GM12874 (cell line): ENCODE results near the gene KCNF1.

ENCODE experiments used
- TF ChIP-seq, protein P1 (sequence below): IDR thresholded peaks from 2 replicates; pipeline ENCODE4 v1.5.1; 2011; ENCODE audit warnings: low read depth, mild to moderate bottlenecking, control low read depth, low read length, moderate library complexity; ENCODE audit not compliant: insufficient read depth

Gene KCNF1

GRCh38 chr2:10951558-10952414 is 40.1 kb downstream of the KCNF1 start:
- TF ChIP-seq, protein P1, sequence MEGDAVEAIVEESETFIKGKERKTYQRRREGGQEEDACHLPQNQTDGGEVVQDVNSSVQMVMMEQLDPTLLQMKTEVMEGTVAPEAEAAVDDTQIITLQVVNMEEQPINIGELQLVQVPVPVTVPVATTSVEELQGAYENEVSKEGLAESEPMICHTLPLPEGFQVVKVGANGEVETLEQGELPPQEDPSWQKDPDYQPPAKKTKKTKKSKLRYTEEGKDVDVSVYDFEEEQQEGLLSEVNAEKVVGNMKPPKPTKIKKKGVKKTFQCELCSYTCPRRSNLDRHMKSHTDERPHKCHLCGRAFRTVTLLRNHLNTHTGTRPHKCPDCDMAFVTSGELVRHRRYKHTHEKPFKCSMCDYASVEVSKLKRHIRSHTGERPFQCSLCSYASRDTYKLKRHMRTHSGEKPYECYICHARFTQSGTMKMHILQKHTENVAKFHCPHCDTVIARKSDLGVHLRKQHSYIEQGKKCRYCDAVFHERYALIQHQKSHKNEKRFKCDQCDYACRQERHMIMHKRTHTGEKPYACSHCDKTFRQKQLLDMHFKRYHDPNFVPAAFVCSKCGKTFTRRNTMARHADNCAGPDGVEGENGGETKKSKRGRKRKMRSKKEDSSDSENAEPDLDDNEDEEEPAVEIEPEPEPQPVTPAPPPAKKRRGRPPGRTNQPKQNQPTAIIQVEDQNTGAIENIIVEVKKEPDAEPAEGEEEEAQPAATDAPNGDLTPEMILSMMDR: no peak

DNA sequence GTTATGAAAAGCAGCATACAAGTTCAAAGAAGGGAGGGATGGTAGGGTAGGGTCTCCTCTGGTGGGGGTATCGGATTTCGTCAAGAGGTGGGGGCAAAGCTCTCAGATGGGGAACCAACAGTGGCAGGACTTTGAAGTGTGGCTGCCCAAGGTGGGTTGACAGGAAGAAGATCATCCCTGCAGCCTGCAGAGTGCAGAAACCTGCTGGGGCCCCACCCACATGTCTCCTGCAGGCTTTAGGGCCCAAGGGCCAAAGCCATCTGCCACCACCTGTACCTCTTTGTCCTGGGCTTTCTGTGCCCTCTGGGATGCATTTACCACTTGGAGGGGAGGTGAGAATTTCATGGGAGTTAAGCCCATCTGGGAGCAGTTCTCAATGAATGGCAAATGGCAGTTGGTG is 42.7 kb downstream of the KCNF1 start:
- TF ChIP-seq, protein P1: no peak

- TF ChIP-seq, protein P1: no peak
Observed at GRCh38 chr2:10954856-10955818, 43.4 kb downstream of the KCNF1 start.

- TF ChIP-seq, protein P1: no peak
Observed at GRCh38 chr2:10956006-10956790, 44.5 kb downstream of the KCNF1 start.

DNA sequence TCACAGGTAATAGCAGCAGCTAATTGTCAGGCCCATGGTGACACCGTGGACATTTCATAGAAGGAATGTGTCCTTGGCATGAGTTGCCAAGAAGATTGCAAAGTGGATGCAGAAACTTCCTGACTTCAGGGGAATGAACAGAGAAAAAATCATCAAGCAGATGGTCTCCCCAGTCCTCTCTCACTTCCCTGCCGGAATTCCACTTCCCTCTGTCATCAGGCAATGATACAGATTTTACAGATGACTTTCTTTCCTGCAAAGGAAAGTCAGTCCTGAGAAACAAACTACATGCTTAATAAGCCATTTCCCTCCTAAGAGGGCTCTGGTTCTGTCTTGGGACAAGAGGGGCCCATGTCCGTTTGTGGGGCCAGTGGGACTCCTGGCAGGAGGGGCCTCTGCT is 45.7 kb downstream of the KCNF1 start:
- TF ChIP-seq, protein P1: no peak

- TF ChIP-seq, protein P1: no peak
Observed at GRCh38 chr2:10960606-10961489, 49.1 kb downstream of the KCNF1 start.
